Measurements from ENCODE around the gene NEURL1B.
"Not testable (repeated sequence)": the region's sequence is repeated elsewhere in the genome, so short reads cannot be mapped to it uniquely, and the experiment has no call there.

NEURL1B gene

GRCh38 chr5:172697123-172698121, 56.4 kb downstream of the NEURL1B start:
- peak; percentile 81 for DNase-seq

- DNase-seq = no peak
Observed at GRCh38 chr5:172699423-172699822, 58.4 kb downstream of the NEURL1B start.

- no peak for DNase-seq
Observed at GRCh38 chr5:172699999-172700364, 58.9 kb downstream of the NEURL1B start.

- no peak for DNase-seq
Observed at GRCh38 chr5:172700365-172701290, 59.6 kb downstream of the NEURL1B start.

GRCh38 chr5:172701291-172701656, 60.2 kb downstream of the NEURL1B start:
- no peak for DNase-seq

GRCh38 chr5:172703952-172704351, 62.9 kb downstream of the NEURL1B start:
- no peak for DNase-seq

GRCh38 chr5:172705576-172706084, 64.6 kb downstream of the NEURL1B start:
- peak; percentile 55 for DNase-seq

- no peak for DNase-seq
Observed at GRCh38 chr5:172706796-172707195, 65.7 kb downstream of the NEURL1B start.

- peak; percentile 78 for DNase-seq
Observed at GRCh38 chr5:172707285-172708182, 66.5 kb downstream of the NEURL1B start.

GRCh38 chr5:172708183-172708505, 67.1 kb downstream of the NEURL1B start:
- no peak for DNase-seq

- DNase-seq = no peak
Observed at GRCh38 chr5:172710676-172711075, 69.6 kb downstream of the NEURL1B start.

- DNase-seq = not testable (repeated sequence)
Observed at GRCh38 chr5:172711321-172711861, 70.3 kb downstream of the NEURL1B start.

GRCh38 chr5:172712610-172713009, 71.5 kb downstream of the NEURL1B start:
- no peak for DNase-seq

GRCh38 chr5:172713113-172713808, 72.2 kb downstream of the NEURL1B start:
- DNase-seq = peak; percentile 33

GRCh38 chr5:172713809-172714490, 72.9 kb downstream of the NEURL1B start:
- no peak for DNase-seq

- peak; percentile 64 for DNase-seq
Observed at GRCh38 chr5:172714491-172715420, 73.7 kb downstream of the NEURL1B start.

GRCh38 chr5:172715421-172715780, 74.3 kb downstream of the NEURL1B start:
- no peak for DNase-seq

GRCh38 chr5:172715931-172716682, 75.0 kb downstream of the NEURL1B start:
- no peak for DNase-seq

All from fibroblast of skin of back (primary cell).